Measurements from ENCODE around the gene CENPE.

The CENPE gene

DNA sequence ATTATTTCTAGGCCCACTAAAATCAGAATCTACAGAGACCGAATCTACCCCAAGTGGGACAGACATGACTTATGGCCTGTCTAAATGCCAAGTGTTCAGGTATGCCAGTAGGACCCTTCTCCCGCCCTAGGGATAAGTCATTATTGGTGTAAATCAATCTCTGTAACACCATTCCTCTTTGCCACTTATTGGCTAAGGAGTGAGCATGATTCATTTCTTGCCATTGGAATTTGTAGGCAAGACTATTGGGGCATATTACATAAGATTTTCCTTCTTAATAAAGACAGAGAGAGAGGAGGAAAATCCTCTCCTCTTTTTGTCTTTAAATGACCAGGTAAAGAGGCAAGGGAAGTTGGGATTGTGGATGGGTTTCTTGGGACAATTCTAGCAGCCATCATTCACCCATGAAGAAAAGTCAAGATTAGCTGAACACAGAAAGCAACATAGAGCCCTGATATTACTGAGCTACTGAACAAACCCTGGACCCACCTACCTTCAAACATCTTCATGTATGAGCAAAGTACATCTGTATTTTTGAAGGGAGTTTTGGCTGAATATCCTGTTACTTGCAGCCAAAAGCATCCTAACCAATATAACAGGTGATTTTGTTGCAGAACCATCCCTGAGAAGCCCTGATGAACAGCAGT lies 124.2 kb downstream of the CENPE start:
- Histone ChIP-seq H3K36me3 (replicated peaks) (no peaks in the 10 kb centered on the region), H3K27ac (no peak overlapping the region), H3K4me3 (ENCODE audit: low read depth, low read length) (no peak overlapping the region), H3K27me3 (replicated peaks) (no peaks in the 10 kb centered on the region)
- TF ChIP-seq, protein P1, sequence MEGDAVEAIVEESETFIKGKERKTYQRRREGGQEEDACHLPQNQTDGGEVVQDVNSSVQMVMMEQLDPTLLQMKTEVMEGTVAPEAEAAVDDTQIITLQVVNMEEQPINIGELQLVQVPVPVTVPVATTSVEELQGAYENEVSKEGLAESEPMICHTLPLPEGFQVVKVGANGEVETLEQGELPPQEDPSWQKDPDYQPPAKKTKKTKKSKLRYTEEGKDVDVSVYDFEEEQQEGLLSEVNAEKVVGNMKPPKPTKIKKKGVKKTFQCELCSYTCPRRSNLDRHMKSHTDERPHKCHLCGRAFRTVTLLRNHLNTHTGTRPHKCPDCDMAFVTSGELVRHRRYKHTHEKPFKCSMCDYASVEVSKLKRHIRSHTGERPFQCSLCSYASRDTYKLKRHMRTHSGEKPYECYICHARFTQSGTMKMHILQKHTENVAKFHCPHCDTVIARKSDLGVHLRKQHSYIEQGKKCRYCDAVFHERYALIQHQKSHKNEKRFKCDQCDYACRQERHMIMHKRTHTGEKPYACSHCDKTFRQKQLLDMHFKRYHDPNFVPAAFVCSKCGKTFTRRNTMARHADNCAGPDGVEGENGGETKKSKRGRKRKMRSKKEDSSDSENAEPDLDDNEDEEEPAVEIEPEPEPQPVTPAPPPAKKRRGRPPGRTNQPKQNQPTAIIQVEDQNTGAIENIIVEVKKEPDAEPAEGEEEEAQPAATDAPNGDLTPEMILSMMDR (IDR thresholded peaks at IDR 0.05; ENCODE audit: low read depth, low read length, missing control alignments), result no peak
- DNase-seq, result no peak
- in situ Hi-C loops (cut with HindIII; ENCODE audit: low pct_ligation_motif_present, low sequenced_read_pairs), result no loop called here

DNA sequence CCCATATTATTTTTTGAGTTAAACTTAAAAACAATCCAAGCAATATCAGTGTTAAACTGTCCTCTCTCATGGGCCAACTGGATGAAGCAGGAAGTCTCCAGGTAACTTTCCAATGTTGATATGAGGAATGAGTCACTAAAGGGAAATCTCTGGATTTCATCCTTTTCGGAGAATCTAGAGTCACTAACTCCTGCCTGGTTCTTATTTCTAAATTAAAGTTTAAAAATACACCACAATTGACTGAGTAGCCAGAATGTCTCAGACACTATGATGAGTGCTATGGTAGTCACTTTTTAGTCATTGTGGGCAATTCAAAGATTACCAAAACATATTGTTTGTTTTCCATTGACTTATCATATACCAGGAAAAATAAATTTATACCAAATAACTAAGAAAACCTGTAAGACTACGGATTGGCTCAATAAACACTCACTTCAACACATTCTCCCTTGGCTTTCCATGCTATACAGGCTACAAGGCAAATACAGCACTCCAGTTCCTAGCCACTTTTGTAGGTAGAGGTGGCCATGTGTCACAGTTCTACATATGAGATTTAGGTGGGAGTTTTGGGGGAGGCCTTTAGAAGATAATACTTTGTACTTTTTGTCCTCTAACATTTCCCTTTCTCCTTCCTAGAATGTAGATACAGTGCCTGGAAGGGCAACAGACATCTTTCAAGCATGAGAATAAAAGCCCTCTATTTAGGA lies 130.1 kb downstream of the CENPE start:
- no peaks in the 10 kb centered on the region for H3K36me3 ChIP-seq (replicated peaks)
- TF ChIP-seq, protein P1 (IDR thresholded peaks at IDR 0.05; ENCODE audit: low read depth, low read length, missing control alignments), result no peak
- no peaks in the 10 kb centered on the region for H3K27me3 ChIP-seq (replicated peaks)
- no peak for DNase-seq
- no peak overlapping the region for H3K27ac ChIP-seq
- in situ Hi-C loops (cut with HindIII; ENCODE audit: low pct_ligation_motif_present, low sequenced_read_pairs), result no loop called here
- H3K4me3 ChIP-seq (ENCODE audit: low read depth, low read length), result no peak overlapping the region

DNA sequence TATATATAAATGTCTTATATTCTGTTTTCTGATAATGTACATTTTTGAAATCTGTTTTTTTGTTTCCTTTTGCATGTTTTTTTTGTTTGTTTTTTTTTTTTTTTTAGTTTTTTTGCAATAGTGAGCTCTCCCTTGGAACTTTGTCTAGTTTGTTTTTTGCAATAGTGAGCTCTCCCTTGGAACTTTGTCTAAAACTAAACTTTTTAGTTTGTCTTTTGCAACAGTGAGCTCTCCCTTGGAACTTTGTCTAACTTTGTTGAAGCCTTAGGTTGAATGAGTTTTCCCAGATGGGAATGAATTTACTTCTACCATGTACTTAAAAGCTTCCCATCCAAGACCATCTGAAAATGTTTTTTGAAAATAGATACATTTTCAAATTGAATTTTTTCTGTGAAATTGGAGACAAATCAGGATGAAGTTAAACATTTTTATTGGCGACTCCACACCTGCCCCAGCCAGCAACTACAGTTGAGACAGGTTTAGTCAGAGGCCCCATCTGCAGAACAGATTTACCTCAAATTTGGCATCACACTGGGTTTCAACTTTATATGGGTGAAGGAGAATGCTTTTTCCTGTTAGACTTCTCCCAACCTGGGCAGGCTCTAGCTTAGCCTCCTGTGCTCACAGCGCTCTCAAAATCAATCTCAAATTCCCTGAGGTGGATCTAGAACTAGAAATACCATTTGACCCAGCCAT lies 137.5 kb downstream of the CENPE start:
- DNase-seq, result no peak
- TF ChIP-seq, protein P1 (IDR thresholded peaks at IDR 0.05; ENCODE audit: low read depth, low read length, missing control alignments), result no peak
- no peaks in the 10 kb centered on the region for H3K27me3 ChIP-seq (replicated peaks)
- H3K36me3 ChIP-seq (replicated peaks), result no peaks in the 10 kb centered on the region
- no peak overlapping the region for H3K27ac ChIP-seq
- in situ Hi-C loops (cut with HindIII; ENCODE audit: low pct_ligation_motif_present, low sequenced_read_pairs), result no loop called here
- no peak overlapping the region for H3K4me3 ChIP-seq (ENCODE audit: low read depth, low read length)
